Hematopoietic multipotent progenitor cell treated with erythropoietin and hydrocortisone succinate and interleukin-3 and kit ligand, for 8 days (in vitro differentiated cells): Measurements from ENCODE around the gene CELF4.

Source experiments
- DNase-seq: peaks from one replicate; pipeline ENCODE4 v3.0.0-alpha.2; 2015

Gene CELF4

DNA sequence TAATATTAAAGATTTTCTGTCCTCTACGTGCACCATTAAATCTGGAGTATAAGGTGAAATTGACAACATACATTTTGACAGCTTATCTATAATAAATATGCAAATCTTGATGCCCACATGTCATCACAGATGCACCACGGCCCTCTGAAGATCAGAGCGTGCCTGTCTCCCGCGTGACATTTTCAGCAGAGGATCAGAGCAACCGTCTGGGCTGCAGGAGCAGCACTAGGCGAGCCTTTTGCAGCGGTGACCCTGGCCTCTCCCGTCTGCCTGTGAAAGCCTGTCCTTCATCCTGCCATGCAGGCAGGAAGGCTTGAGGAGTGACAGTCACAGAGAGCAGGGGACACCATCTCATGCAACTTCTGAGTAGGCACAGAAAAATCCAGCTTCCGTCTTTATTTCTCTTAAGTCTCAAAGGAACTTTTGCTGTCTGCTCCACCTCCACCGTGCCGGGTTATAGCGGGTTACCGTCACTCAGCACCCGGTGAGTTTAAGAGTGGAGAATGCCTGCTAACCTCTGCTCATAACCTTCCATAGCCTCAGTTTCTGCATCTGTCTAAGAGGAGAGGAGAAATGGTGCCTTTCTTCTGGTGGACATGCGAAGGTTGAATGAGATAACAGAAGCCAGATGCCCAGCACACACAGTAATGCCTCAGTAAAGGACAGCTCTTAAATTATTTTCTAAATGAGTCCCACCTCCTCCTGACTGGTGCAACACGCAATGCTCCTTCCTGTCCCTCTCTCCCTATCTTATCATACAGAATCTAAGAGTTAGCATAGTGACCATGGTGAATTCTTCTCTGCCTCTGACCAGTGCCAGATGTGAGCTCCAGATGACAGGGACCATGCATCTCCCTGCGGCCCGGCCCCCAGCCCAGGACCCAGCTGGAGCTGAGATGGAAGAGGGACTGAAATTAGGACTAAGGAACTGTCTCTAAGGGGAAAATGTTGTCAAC is 43.8 kb downstream of the CELF4 start:
- no peak for DNase-seq

GRCh38 chr18:37520508-37520907 is 45.1 kb downstream of the CELF4 start:
- no peak for DNase-seq

DNA sequence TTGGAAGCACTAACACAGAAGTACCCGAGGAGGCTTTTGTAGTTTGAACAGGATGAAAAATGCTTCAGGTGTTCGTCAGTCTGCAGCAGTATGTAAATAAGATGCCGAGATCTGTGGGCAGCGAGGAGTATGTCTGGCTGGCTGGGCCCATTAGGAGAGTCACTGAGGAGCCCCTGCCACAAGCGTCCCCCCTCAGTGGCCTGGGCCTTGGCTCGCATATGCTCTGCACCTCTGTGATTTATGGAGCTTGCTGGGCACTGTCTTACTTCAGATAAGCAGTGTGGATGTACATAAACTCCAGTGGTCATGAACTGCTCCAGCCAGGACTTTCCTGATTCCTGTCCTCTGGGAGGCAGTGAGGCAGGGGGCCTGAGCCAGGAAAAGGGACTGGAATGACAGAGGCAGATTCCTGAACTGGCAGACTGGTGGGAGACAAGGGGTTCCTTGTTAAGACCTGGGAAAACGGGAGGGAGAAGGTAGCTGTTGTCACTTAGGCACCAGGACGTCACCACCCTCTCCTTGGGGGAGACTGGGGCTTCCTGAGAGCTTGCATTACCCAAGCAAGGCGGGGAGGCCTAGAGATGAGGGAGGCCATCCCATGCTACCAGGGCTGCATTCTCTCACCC is 46.0 kb downstream of the CELF4 start:
- DNase-seq, result no peak

- no peak for DNase-seq
Observed at GRCh38 chr18:37516361-37516853, 49.2 kb downstream of the CELF4 start.

DNA sequence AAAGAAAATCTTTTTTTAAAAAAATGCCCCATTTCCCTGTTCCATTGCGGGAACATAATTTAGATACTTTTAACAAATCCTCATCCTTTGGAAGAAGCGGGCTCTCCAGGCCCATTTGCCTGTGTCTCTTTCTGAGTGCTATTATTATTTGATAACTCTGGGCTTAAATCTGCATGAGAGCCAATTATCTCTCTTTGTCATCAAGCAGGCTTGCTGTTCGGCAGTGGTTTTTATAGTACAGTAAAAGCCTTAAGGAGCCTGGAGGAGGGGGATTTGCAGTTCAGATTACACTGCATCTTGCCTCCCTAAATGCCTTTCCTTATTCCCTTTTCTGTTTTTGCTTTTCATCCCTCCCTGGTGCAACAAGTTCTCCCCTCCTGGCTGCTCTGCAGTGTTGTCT is 50.6 kb downstream of the CELF4 start:
- DNase-seq, result no peak

- DNase-seq, result no peak
Observed at GRCh38 chr18:37512400-37512799, 53.2 kb downstream of the CELF4 start.

GRCh38 chr18:37511721-37512298 is 53.8 kb downstream of the CELF4 start:
- DNase-seq, result no peak

DNA sequence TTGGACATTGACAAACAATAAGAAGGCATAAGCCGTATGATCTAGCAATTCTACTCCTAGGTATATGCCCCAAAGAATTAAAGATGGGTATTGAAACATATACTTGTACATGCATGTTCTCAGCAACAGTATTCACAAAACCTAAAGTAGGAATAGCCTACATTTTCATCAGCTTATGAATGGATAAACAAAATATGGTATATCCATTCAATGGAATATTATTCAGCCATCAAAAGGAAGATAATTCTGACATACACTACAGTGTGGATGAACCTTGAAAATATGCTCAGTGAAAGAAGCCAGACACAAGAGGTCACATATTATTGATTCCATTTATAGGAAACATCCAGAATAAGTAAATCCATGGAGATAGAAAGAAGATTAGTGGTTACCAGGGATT is 56.0 kb downstream of the CELF4 start:
- DNase-seq, result no peak

DNA sequence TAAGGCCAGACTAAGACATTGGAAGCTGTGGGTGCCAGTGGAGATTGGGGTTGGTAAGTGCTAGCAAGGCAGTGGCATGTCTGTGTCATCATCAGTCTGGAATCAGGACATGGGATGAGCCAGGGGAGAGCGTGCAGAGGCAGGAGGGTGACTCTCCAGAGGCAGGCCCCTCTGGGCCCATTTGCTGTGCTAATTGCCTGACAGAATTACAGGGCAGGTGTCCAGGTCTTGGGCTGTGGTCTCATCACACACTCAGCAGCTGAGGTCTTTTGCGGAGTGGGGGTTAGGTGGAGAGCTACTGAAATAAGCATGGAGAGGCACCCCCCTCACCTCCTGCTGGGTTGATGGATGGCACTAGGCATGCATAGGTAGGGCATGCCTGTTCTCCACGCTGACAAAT is 57.4 kb downstream of the CELF4 start:
- DNase-seq, result no peak

- no peak for DNase-seq
Observed at GRCh38 chr18:37507239-37507638, 58.4 kb downstream of the CELF4 start.

DNA sequence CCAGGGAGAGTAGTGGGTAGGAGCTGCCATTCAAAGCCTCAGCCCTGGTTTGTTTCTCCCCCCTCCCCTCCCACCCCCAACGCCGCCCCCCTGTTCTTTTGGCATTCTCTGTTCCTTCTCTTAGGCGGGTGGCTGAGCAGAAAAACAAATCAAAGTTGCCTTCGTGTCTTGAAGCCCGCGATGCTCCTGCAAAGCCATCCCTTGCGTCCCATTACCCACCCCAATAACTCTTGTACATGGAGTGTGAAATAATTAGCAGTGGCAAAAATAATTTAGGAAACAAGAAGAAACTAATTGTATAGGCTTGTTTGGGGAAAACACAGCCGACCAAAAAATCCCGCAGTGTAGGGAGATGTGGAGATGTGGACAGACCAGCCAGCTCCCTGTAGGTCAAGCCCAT is 59.6 kb downstream of the CELF4 start:
- DNase-seq, result no peak

GRCh38 chr18:37505321-37505720 is 60.3 kb downstream of the CELF4 start:
- DNase-seq, result no peak

GRCh38 chr18:37502601-37503000 is 63.0 kb downstream of the CELF4 start:
- DNase-seq, result no peak

- no peak for DNase-seq
Observed at GRCh38 chr18:37502036-37502435, 63.6 kb downstream of the CELF4 start.

DNA sequence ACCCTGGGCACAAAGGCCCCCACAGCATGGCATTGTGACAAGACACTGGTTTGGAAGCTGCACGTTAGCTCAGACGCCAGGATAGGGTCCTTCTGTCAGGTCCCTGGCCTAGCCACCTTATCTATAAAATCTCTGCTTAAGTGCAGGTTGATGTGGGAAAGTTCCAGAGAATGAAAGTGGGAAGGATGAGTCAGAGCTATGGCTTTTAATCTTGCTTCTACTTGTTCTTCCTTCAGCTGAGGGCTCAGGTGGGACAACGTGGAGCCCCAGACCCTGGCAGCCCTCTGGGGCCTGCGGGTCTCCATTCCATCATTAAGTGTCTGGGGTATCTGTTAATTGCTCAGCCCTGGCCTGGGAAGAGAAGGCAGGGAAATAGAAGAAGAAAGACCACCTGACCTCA is 64.5 kb downstream of the CELF4 start:
- no peak for DNase-seq

DNA sequence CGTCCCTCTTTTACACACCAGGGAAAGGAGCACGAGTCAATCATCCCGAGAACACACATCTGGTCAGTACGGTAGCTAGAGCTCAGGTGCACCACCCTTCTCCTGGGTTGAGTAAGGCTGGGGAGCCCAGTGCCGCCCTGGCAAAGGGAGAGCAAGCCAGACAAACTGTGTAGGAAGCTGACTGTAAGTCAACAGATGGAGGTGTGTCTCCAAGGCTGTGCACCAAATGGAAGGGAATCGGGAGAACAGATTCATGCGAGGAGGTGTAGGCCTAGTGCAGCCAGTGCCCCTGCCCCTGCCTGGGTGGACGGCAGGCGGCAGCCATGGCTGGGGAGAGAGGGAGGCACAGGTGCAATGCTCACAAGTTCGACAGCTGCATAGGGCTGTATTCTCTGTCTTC is 65.7 kb downstream of the CELF4 start:
- no peak for DNase-seq

DNA sequence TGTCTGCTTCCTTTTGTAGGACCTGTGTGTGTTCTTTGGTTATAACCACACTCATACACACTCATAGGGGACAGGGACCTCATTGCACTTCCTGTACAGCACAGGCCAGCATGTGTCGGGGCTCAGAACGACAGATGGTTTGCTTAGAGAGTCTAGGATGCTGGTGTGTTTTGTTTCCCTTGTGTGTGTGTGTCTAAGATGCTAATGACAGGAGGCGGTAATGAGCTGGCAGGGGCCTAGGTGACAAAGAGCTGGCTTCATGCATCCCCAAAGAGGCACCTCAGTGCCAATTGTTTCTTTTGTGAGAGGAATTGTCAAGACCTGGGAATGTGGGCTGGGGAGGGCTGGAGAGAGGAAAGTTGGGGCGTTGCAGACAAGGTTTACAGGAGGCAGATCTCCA is 66.6 kb downstream of the CELF4 start:
- DNase-seq, result no peak

DNA sequence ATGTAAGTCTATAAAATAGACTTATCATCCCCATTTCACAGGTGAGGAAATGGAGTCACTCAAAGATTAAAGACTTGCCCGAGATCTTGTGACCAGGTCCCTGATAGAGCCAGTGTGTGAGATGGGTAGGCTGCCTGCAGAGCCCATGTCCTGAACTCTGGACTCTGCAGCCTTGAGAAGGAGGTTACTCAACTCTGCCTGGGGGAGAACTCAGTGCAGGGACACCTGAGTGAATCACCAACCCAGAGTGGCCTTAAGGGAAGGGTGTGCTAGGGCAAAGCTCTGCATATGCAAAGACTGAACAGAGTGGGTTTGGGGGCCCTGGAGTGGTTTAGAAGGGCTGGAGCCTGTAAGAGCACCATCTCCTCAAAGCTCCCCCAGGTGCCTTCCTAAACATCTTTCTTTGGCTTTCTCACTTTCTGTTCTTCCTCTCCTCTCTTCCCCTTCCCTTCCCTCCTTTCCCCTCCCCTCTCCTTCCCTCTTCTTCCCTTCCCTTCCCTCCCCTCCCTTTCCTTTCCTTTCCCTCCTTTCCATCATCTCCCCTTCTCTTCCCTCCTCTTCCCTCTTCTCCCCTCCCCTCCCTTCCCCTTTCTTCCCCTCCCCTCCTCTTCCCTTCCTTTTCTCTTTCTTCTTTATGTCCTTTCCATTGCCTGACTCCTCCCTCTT is 67.6 kb downstream of the CELF4 start:
- no peak for DNase-seq

GRCh38 chr18:37496568-37496967 is 69.0 kb downstream of the CELF4 start:
- no peak for DNase-seq

GRCh38 chr18:37495354-37495753 is 70.2 kb downstream of the CELF4 start:
- no peak for DNase-seq

DNA sequence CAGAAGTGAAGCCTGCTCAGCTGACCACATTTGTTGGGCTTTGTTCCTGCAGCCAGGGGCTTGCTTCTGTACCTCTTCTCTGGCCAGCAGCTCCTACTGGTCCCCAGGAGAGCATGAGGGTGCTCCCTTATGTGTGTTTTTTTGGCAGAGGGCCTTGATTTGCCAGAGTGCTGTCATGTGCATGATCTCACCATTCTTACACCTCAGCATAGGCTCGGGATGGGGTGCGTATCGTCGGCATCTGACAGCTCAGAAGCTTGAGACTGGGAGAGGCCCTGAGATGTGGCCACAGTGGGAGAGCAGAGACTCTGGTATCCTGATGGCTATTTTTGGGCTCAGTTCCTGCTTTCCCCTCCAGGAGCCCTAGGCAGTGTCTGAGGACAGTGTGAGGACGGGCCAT is 71.2 kb downstream of the CELF4 start:
- no peak for DNase-seq

GRCh38 chr18:37493352-37493935 is 72.2 kb downstream of the CELF4 start:
- DNase-seq, result no peak

DNA sequence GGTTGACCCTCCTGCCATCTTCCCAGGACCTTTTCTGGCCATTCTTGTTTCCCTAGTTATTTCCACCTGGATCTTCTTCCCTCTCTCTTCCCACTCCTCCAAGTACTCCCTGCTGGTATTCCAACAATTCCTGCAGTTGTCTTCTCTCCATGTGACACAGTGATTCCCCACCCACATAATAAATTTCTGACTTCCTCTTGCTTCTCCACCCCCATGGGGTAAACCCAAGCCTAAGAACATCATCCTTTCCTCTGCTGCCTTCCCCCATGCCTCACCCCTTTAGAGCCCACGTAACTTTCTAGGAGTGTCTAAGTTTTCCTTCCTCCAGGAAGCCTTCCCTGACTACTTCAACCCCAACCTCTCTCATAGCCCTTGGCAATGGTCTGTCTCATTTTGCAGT is 72.6 kb downstream of the CELF4 start:
- no peak for DNase-seq
